ENCODE results near the gene EP400. TPM values are rescaled to one million over a fixed set of nuclear protein-coding genes. Genes with fewer than 3 reads are reported as not detected.

The EP400 gene
- total and polyA plus RNA-seq, 8 donors: 5.2 to 39.8 (median 21.6) TPM

GRCh38 chr12:131989021-131989420 lies 39.3 kb downstream of the EP400 start:
- Histone ChIP-seq H3K4me3 (no peak overlapping the region), H3K36me3 (peaks cover 62 to 100% (median 100%) of the 10 kb centered on the region in 4 donors), H3K27me3 (no peaks in the 10 kb centered on the region), H3K4me1 (peaks cover 0 to 3% (median 0%) of the 10 kb centered on the region in 4 donors), H3K9me3 (no peaks in the 10 kb centered on the region), H3K27ac (no peak overlapping the region)
- WGBS, 5 donors: 86 to 94% (median 92%) methylated on average over 12 of the region's 12 CpGs
- intact Hi-C loops (cut with DNase I; ENCODE audit: low total_unique reads): no loop called here
- no peak for DNase-seq
- TF ChIP-seq POLR2A (IDR thresholded peaks at IDR 0.05): no peak
- TF ChIP-seq, protein P1, sequence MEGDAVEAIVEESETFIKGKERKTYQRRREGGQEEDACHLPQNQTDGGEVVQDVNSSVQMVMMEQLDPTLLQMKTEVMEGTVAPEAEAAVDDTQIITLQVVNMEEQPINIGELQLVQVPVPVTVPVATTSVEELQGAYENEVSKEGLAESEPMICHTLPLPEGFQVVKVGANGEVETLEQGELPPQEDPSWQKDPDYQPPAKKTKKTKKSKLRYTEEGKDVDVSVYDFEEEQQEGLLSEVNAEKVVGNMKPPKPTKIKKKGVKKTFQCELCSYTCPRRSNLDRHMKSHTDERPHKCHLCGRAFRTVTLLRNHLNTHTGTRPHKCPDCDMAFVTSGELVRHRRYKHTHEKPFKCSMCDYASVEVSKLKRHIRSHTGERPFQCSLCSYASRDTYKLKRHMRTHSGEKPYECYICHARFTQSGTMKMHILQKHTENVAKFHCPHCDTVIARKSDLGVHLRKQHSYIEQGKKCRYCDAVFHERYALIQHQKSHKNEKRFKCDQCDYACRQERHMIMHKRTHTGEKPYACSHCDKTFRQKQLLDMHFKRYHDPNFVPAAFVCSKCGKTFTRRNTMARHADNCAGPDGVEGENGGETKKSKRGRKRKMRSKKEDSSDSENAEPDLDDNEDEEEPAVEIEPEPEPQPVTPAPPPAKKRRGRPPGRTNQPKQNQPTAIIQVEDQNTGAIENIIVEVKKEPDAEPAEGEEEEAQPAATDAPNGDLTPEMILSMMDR (IDR thresholded peaks at IDR 0.05): no peak

- DNase-seq: no peak
- Histone ChIP-seq H3K36me3 (peaks cover 75 to 100% (median 100%) of the 10 kb centered on the region in 4 donors), H3K9me3 (no peaks in the 10 kb centered on the region), H3K4me3 (no peak overlapping the region), H3K27ac (no peak overlapping the region), H3K27me3 (no peaks in the 10 kb centered on the region), H3K4me1 (peaks cover 0 to 3% (median 0%) of the 10 kb centered on the region in 4 donors)
- intact Hi-C loops (cut with DNase I; ENCODE audit: low total_unique reads): no loop called here
- TF ChIP-seq EP300 (IDR thresholded peaks at IDR 0.05) (no peak), POLR2AphosphoS5 (IDR thresholded peaks at IDR 0.05) (no peak), POLR2A (IDR thresholded peaks at IDR 0.05) (no peak)
- TF ChIP-seq, protein P1 (IDR thresholded peaks at IDR 0.05): no peak
- 75 to 88% (median 84%) methylated on average over 24 of the region's 24 CpGs for WGBS, 5 donors
Observed at GRCh38 chr12:131990066-131990979, 40.6 kb downstream of the EP400 start.

DNA sequence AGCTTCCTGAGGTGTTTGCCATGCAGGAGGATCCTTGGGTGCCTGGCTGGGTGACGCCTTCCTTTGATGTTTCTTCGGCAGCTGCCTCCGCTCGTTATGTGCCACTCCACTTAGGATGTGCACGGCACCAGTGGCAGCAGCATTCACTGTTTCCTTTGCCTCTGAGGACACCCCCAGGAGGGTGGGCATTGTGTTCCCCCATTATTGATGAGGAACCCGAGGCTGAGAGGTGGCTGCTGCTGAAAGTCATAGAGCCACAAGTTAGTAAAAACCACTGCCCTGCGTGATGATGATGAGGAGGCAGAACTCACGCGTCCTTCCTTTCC lies 41.2 kb downstream of the EP400 start:
- Histone ChIP-seq H3K9me3 (no peaks in the 10 kb centered on the region), H3K36me3 (peaks cover 77 to 100% (median 100%) of the 10 kb centered on the region in 4 donors), H3K27me3 (no peaks in the 10 kb centered on the region), H3K4me1 (peaks cover 0 to 3% (median 0%) of the 10 kb centered on the region in 4 donors), H3K27ac (no peak overlapping the region), H3K4me3 (no peak overlapping the region)
- TF ChIP-seq, protein P1 (IDR thresholded peaks at IDR 0.05): no peak
- TF ChIP-seq EP300 (IDR thresholded peaks at IDR 0.05): no peak
- TF ChIP-seq POLR2AphosphoS5 (IDR thresholded peaks at IDR 0.05): no peak
- TF ChIP-seq POLR2A (IDR thresholded peaks at IDR 0.05): no peak
- intact Hi-C loops (cut with DNase I; ENCODE audit: low total_unique reads): no loop called here
- 81 to 85% (median 83%) methylated on average over 9 of the region's 9 CpGs for WGBS, 5 donors
- no peak for DNase-seq

DNA sequence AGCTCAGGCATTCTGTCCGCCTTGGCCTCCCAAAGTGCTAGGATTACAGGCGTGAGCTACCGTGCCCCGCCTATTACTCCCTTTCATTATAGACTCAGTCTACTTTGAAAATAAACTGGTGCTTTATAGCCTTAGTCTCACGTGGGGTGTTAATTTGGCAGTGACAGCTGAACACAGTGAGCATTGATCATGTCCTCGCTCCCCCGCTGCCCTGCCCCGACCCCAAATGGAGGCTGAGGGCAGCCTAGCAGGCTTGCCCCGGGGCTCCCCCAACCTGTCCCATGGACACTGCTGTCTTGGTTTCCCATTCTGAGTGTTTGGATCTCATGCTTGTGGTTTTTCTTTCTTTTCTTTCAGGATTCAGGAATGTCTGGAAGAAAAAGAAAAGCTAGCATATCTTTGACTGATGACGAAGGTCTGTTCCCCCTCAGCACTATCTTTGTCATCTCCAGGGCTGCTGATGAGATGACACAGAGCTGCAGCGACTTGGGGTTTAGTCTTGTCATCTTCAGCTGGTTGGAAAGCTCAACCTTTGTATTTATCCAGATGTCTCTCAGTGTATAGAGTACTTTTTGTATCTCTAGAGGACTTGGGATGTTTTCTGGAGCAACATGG lies 42.2 kb downstream of the EP400 start:
- Histone ChIP-seq H3K27ac (no peak overlapping the region), H3K4me1 (peaks cover 0 to 1% (median 0%) of the 10 kb centered on the region in 4 donors), H3K36me3 (peaks cover 68 to 100% (median 100%) of the 10 kb centered on the region in 4 donors), H3K27me3 (no peaks in the 10 kb centered on the region), H3K4me3 (no peak overlapping the region), H3K9me3 (no peaks in the 10 kb centered on the region)
- 89 to 94% (median 93%) methylated on average over 11 of the region's 11 CpGs for WGBS, 5 donors
- no peak for DNase-seq
- TF ChIP-seq POLR2A (IDR thresholded peaks at IDR 0.05): no peak
- TF ChIP-seq EP300 (IDR thresholded peaks at IDR 0.05): no peak
- TF ChIP-seq, protein P1 (IDR thresholded peaks at IDR 0.05): no peak
- no peak for TF ChIP-seq POLR2AphosphoS5 (IDR thresholded peaks at IDR 0.05)
- intact Hi-C loops (cut with DNase I; ENCODE audit: low total_unique reads): no loop called here
